Neural progenitor cell (in vitro differentiated cells): Measurements from ENCODE around the gene ZNF586.

ENCODE experiments used
- EZH2 ChIP-seq: fragments of 200-600 bp; sonication (generic); IDR thresholded peaks from 2 replicates; pipeline ENCODE4 v1.6.1; 2017; ENCODE audit warnings: antibody characterized with exemption, mild to moderate bottlenecking, moderate library complexity
- TF ChIP-seq, protein P1 (sequence below): fragments of 200-600 bp; sonication (generic); IDR thresholded peaks from 2 replicates; pipeline ENCODE4 v1.5.1; 2017; ENCODE audit warnings: antibody characterized with exemption, mild to moderate bottlenecking

DNA sequence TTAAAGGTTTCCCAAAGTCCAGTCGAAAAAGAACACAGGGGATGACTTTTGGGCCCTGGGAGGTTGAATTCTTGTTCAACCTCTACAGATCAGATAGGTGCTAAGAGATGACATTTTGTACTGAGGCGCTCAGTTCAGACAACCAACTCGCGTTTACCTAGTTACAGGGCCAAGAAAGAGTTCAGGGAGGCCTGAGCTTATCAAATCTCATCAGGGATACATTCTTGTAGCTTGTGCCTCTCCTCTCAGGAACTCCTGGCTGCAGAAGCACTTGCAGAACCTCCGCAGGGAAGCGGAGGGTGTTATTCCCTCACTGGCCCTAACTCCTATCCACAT lies 22.0 kb upstream of the ZNF586 start:
- TF ChIP-seq, protein P1, sequence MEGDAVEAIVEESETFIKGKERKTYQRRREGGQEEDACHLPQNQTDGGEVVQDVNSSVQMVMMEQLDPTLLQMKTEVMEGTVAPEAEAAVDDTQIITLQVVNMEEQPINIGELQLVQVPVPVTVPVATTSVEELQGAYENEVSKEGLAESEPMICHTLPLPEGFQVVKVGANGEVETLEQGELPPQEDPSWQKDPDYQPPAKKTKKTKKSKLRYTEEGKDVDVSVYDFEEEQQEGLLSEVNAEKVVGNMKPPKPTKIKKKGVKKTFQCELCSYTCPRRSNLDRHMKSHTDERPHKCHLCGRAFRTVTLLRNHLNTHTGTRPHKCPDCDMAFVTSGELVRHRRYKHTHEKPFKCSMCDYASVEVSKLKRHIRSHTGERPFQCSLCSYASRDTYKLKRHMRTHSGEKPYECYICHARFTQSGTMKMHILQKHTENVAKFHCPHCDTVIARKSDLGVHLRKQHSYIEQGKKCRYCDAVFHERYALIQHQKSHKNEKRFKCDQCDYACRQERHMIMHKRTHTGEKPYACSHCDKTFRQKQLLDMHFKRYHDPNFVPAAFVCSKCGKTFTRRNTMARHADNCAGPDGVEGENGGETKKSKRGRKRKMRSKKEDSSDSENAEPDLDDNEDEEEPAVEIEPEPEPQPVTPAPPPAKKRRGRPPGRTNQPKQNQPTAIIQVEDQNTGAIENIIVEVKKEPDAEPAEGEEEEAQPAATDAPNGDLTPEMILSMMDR: no peak
- no peak for TF ChIP-seq EZH2
